Measurements from ENCODE around the gene TRIM16. TPM values are rescaled to one million over a fixed set of nuclear protein-coding genes. Genes with fewer than 3 reads are reported as not detected.
"Not testable (repeated sequence)": the region's sequence is repeated elsewhere in the genome, so short reads cannot be mapped to it uniquely, and the experiment has no call there.

The TRIM16 gene
- 275 and 301 TPM in 2 replicates for polyA plus RNA-seq (2011; rRNA removed)
- polyA plus RNA-seq (2012; cell fraction: cytosol; rRNA removed) = 218 and 250 TPM in 2 replicates
- 179 and 219 TPM in 2 replicates for polyA plus RNA-seq (2012; cell fraction: nucleus; rRNA removed)
- 293 to 322 TPM (median 297 TPM) in 3 replicates for polyA plus RNA-seq (2017; fragmentation: RNase III; extraction: RNeasy Plus Mini Kit Qiagen cat#74134 plus additional on column Dnase treatment)
- 352 and 361 TPM in 2 replicates for polyA minus RNA-seq (2011; rRNA and poly(A)+ RNA removed)

DNA sequence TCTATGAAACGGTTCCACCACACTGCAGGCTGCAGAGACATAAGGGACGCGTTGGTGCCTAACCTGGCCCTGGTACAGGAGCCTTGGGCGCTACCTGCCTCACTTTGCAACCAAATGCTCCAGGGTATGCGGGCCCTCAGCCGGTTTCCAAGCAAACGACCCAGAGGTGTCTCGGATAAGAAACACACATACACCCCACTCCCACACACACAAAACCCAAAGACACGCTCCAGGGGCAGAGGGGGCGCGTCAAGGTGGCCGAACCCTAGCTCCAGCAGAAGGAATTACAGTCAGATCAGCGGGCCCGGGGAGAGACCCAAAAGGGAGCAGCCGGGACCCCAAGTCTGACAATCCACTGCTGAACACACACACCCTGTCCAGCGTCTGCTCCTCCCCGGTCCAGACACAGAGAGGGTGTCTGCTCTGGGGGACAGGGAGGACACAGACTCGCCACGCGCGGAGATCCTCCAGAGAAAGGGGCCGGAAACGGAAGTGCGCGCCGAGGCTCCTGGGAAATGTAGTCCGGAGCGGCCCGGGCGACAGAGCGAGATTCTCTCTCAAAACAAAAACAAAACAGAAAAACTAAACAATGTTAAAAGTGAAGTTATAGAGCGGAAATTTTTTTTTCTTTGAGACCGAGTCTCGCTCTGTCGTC is at the start of gene TRIM16:
Gene TRIM16, minus strand, starts transcription at position 488 of the 655 bp plus-strand sequence. CDS start 32,702 bp downstream, outside the sequence.
- POLR2A ChIA-PET = interaction anchor here (0.6 kb wide), 1 partner anchor 32 kb away, joined by 3 read pairs; no protein-coding TSS in a partner anchor
- not testable (repeated sequence) for FAIRE-seq
- peak within 1 kb of the TSS; percentile 66 to 82 for H3K27ac ChIP-seq

GRCh38 chr17:15733174-15733789 is 49.2 kb upstream of the TRIM16 start:
- ATAC-seq; DNase-seq (ENCODE audit: low read depth in 1 of 2, low spot score in 1 of 2); H3K27ac ChIP-seq; H3K4me3 ChIP-seq; H3K9me3 ChIP-seq; H3K4me1 ChIP-seq; H3K4me2 ChIP-seq; FAIRE-seq; CTCF ChIA-PET; POLR2A ChIA-PET: not testable (repeated sequence)
- WGBS (ENCODE audit: missing lambda C conversion rate) = 64% methylated on average over 5 of the region's 10 CpGs

More for the DNA sequence above, at the start of gene TRIM16:
- ATAC-seq = peak; percentile 96 to 98
- peak within 1 kb of the TSS; percentile 57 for H3K4me3 ChIP-seq
- under 1% methylated on average over 24 of the region's 35 CpGs for WGBS (ENCODE audit: missing lambda C conversion rate)
- CTCF ChIA-PET, H3K9me3 ChIP-seq: not testable (repeated sequence)
- H3K4me2 ChIP-seq = peak within 1 kb of the TSS; percentile 83
- peaks cover 13% of the 10 kb centered on the region; the same call in 2 of the 3 replicates for H3K4me1 ChIP-seq
- DNase-seq (ENCODE audit: low read depth in 1 of 2, low spot score in 1 of 2) = peak; percentile 38 to 65
- TF ChIP-seq JUN (IDR thresholded peaks at IDR 0.05) (peak in 1 of 2 experiments; percentile 62; a peak in 2 of 5 replicates), POLR2A (IDR thresholded peaks at IDR 0.05; ENCODE audit: low read length) (peak; percentile 59), MAX (IDR thresholded peaks at IDR 0.05) (peak; percentile 78)
- TF ChIP-seq, protein P1, sequence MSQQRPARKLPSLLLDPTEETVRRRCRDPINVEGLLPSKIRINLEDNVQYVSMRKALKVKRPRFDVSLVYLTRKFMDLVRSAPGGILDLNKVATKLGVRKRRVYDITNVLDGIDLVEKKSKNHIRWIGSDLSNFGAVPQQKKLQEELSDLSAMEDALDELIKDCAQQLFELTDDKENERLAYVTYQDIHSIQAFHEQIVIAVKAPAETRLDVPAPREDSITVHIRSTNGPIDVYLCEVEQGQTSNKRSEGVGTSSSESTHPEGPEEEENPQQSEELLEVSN (IDR thresholded peaks at IDR 0.05; ENCODE audit: borderline replicate concordance, low read depth) = 0 out of 2 replicates have a peak, but pooled peaks have one; percentile 25

DNA sequence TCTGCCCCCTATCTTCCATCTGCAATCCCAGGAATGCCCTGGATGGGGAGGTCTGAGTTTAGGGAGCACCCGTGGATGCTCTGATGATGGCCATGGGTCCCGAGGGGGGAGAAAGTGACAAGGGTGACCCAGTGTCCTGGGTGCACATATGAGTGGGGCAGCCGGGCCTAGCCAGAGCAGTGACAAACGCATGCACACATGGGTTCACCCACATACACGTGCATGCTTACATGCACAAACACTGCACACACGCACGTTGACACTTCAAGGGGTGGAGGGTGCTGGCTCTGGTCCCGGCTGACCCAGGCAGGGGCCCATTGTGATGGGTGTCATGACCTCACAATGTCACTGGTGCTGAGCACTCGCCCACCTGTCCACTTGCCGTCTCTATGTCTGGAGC is 47.8 kb upstream of the TRIM16 start, which contains the start of gene TBC1D26:
Gene TBC1D26, plus strand, starts transcription at position 384 of the 400 bp plus-strand sequence. CDS start 3,066 bp downstream, outside the sequence.
- FAIRE-seq; H3K4me1 ChIP-seq; H3K4me3 ChIP-seq; H3K4me2 ChIP-seq; H3K27ac ChIP-seq; H3K9me3 ChIP-seq; DNase-seq (ENCODE audit: low read depth in 1 of 2, low spot score in 1 of 2); POLR2A ChIA-PET; ATAC-seq; CTCF ChIA-PET: not testable (repeated sequence)
- WGBS (ENCODE audit: missing lambda C conversion rate) = 62% methylated on average over 5 of the region's 10 CpGs

GRCh38 chr17:15730535-15730934 is 46.4 kb upstream of the TRIM16 start:
- H3K4me1 ChIP-seq; H3K9me3 ChIP-seq; H3K4me2 ChIP-seq; ATAC-seq; H3K27ac ChIP-seq; FAIRE-seq; CTCF ChIA-PET; DNase-seq (ENCODE audit: low read depth in 1 of 2, low spot score in 1 of 2); H3K4me3 ChIP-seq; POLR2A ChIA-PET: not testable (repeated sequence)
- WGBS (ENCODE audit: missing lambda C conversion rate) = 71% methylated on average over 13 of the region's 14 CpGs

DNA sequence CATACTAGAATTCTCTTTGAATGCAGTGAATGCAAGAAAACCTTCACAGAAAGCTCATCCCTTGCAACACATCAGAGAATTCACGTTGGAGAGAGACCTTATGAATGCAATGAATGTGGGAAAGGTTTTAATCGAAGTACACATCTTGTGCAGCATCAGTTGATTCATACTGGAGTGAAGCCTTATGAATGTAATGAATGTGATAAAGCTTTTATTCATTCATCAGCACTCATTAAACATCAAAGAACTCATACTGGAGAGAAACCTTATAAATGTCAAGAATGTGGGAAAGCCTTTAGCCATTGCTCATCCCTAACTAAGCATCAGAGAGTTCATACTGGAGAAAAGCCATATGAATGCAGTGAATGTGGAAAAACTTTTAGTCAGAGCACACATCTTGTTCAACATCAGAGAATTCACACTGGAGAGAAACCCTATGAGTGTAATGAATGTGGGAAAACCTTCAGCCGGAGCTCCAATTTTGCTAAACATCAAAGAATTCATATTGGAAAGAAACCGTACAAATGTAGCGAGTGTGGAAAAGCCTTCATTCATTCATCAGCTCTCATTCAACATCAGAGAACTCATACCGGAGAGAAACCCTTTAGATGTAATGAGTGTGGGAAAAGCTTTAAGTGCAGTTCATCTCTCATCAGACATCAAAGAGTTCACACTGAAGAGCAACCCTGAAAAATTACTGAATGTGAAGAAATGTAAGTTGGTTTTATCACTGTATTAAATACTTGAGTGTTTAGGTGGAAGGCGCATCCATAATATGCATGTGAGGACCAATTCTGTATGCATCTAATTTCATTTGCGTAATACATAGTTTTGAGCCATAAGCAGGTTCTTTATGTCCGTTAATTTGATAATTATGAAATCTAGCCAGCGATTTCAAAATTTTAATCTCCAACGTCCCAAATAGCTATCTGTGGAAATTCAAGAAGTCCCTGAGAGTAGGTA is 32.8 kb upstream of the TRIM16 start:
- ATAC-seq = not testable (repeated sequence)

DNA sequence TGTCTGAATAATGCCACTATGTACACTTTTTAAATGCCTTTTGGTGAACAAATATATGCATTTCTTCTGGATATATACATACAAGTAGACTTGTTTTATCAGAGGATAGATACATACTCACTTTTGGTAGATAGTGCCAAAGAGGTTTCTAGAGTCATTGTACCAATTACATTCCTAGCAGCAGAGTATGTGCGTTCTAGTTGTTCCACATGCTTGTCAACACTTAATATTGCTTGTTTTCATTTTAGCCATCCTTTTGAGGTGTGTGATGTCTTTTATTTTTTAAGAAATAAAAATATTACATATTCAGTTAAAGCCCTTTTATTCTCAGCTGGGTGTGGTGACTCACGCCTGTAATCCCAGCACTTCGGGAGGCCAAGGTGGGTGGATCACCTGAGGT is 24.8 kb upstream of the TRIM16 start:
- H3K9me3 ChIP-seq = peaks cover 72% of the 10 kb centered on the region
- H3K4me2 ChIP-seq; H3K4me1 ChIP-seq; POLR2A ChIA-PET; H3K4me3 ChIP-seq; H3K27ac ChIP-seq; CTCF ChIA-PET; DNase-seq (ENCODE audit: low read depth in 1 of 2, low spot score in 1 of 2); ATAC-seq: not testable (repeated sequence)
- peak; percentile 90 for TF ChIP-seq ZFP36 (IDR thresholded peaks at IDR 0.05; ENCODE audit: borderline replicate concordance, partially characterized antibody)
- WGBS (ENCODE audit: missing lambda C conversion rate) = 92% methylated on average over 3 of the region's 3 CpGs
- peak; percentile 96 for FAIRE-seq

More for the DNA sequence above, 32.8 kb upstream of the TRIM16 start:
- FAIRE-seq = peak; percentile 97
- H3K4me2 ChIP-seq, POLR2A ChIA-PET, H3K4me1 ChIP-seq, H3K27ac ChIP-seq, H3K4me3 ChIP-seq: not testable (repeated sequence)
- WGBS (ENCODE audit: missing lambda C conversion rate) = 88% methylated on average over 11 of the region's 11 CpGs
- 0 out of 2 replicates have a peak, but pooled peaks have one; percentile 6 for TF ChIP-seq KDM1A (IDR thresholded peaks at IDR 0.05; ENCODE audit: low read depth)
- CTCF ChIA-PET = interaction anchor here (0.7 kb wide), 1 partner anchor 721 kb away, joined by 3 read pairs; no protein-coding TSS in a partner anchor
- H3K9me3 ChIP-seq = peaks cover 58% of the 10 kb centered on the region
- DNase-seq (ENCODE audit: low read depth in 1 of 2, low spot score in 1 of 2) = peak in 1 of 2 experiments; percentile 25

- H3K4me1 ChIP-seq; H3K4me2 ChIP-seq; DNase-seq (ENCODE audit: low read depth in 1 of 2, low spot score in 1 of 2); POLR2A ChIA-PET; H3K4me3 ChIP-seq; ATAC-seq; FAIRE-seq; H3K27ac ChIP-seq: not testable (repeated sequence)
- WGBS (ENCODE audit: missing lambda C conversion rate) = 97% methylated on average over 32 of the region's 32 CpGs
- peaks cover 43% of the 10 kb centered on the region for H3K9me3 ChIP-seq
- CTCF ChIA-PET = interaction anchor here (0.6 kb wide), 1 partner anchor 50 kb away, joined by 3 read pairs; no protein-coding TSS in a partner anchor
Observed at GRCh38 chr17:15704813-15705212, 20.7 kb upstream of the TRIM16 start.

DNA sequence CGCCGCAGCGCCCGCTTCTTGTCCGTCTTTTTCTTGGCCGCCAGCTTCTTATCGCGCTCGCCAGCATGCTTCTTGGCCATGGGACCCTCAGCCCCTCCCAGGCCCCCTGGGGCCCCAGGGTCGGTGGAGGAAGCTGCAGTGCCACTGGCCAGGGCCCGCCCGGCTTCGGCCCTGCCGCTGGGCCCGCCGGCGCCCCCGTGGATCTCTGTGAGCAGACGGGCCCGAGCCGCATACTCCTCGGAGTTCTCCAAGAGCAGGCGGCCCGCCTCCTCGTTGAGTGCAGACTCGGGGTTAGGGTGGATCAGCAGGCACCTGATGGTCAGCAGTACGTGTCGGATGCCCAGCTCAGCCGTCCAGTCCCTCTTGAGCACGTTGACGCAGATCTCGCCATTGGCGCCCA is 20.1 kb upstream of the TRIM16 start:
- H3K9me3 ChIP-seq = peaks cover 43% of the 10 kb centered on the region
- WGBS (ENCODE audit: missing lambda C conversion rate) = 90% methylated on average over 31 of the region's 33 CpGs
- H3K4me1 ChIP-seq; DNase-seq (ENCODE audit: low read depth in 1 of 2, low spot score in 1 of 2); FAIRE-seq; CTCF ChIA-PET; POLR2A ChIA-PET; H3K4me3 ChIP-seq; H3K4me2 ChIP-seq; ATAC-seq; H3K27ac ChIP-seq: not testable (repeated sequence)

All from A549 (cell line).